A549 (cell line): ENCODE data around the gene KIFBP.

Experiments
- CBX8 ChIP-seq: fragments of 200-600 bp; sonication (generic); IDR thresholded peaks from 2 replicates; pipeline ENCODE4 v1.6.1; 2016
- HMGXB4 ChIP-seq: fragments of 250-450 bp; sonication (Bioruptor Pico); IDR thresholded peaks from 2 replicates; pipeline ENCODE4 v1.5.0; 2021; ENCODE audit warnings: mild to moderate bottlenecking, moderate library complexity, borderline replicate concordance
- KDM1A ChIP-seq: fragments of 200-600 bp; sonication (generic); IDR thresholded peaks from 2 replicates; pipeline ENCODE4 v1.6.1; 2016; ENCODE audit warnings: low read depth, mild to moderate bottlenecking
- KDM5A ChIP-seq: fragments of 200-600 bp; sonication (generic); IDR thresholded peaks from 2 replicates; pipeline ENCODE4 v1.6.1; 2016; ENCODE audit warnings: antibody characterized with exemption, mild to moderate bottlenecking
- MAFK ChIP-seq: fragments of 450-650 bp; IDR thresholded peaks from 2 replicates; pipeline ENCODE4 v1.6.1; 2014; ENCODE audit not compliant: partially characterized antibody
- MYC ChIP-seq: IDR thresholded peaks from 2 replicates; pipeline ENCODE4 v1.6.1; 2012; ENCODE audit warnings: mild to moderate bottlenecking, inconsistent platforms, low read length, improper control_type of control experiment, borderline replicate concordance
- NR3C1 ChIP-seq: fragments of >200 bp; sonication (Bioruptor Twin); formaldehyde crosslinking; IDR thresholded peaks from 3 replicates; pipeline ENCODE4 v1.6.1; 2017
- POLR2A ChIP-seq: IDR thresholded peaks from 2 replicates; pipeline ENCODE4 v1.6.1; 2012; ENCODE audit warnings: mild to moderate bottlenecking, low read length
- ZSCAN20 ChIP-seq: fragments of 250-450 bp; sonication (Bioruptor Pico); IDR thresholded peaks from 2 replicates; pipeline ENCODE4 v1.8.0; 2022; ENCODE audit warnings: mild to moderate bottlenecking, moderate library complexity
- TF ChIP-seq, protein P1 (sequence below): fragments of 450-650 bp; IDR thresholded peaks from 2 replicates; pipeline ENCODE4 v1.6.1; 2014; ENCODE audit warnings: antibody characterized with exemption
- TF ChIP-seq, protein P2 (sequence below): fragments of >200 bp; sonication (Bioruptor Twin); formaldehyde crosslinking; IDR thresholded peaks from 3 replicates; pipeline ENCODE4 v1.5.1; 2016

DNA sequence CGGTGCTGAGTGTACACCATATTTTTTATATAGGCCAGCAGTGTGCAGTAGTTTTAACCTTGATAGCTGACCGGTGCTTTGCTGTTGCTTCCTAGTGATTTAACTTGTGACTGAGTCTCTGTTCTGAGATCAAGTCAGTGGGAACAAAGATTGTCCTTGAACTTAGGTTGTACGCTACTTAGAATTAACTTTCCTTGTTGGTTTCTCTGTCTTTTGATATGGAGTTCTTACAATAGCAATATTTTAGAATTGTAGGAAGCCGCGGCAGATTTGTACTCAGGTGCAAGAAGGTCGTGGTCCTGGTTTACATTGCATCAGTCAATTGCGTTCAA, 31.4 kb upstream of the KIFBP start:
- TF ChIP-seq KDM1A (no peak), POLR2A (no peak), HMGXB4 (CRISPR knock-in tag) (no peak), KDM5A (no peak), ZSCAN20 (no peak), MAFK (no peak), CBX8 (no peak), MYC (no peak), NR3C1 (no peak)
- TF ChIP-seq, protein P1, sequence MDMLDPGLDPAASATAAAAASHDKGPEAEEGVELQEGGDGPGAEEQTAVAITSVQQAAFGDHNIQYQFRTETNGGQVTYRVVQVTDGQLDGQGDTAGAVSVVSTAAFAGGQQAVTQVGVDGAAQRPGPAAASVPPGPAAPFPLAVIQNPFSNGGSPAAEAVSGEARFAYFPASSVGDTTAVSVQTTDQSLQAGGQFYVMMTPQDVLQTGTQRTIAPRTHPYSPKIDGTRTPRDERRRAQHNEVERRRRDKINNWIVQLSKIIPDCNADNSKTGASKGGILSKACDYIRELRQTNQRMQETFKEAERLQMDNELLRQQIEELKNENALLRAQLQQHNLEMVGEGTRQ: no peak
- TF ChIP-seq, protein P2, sequence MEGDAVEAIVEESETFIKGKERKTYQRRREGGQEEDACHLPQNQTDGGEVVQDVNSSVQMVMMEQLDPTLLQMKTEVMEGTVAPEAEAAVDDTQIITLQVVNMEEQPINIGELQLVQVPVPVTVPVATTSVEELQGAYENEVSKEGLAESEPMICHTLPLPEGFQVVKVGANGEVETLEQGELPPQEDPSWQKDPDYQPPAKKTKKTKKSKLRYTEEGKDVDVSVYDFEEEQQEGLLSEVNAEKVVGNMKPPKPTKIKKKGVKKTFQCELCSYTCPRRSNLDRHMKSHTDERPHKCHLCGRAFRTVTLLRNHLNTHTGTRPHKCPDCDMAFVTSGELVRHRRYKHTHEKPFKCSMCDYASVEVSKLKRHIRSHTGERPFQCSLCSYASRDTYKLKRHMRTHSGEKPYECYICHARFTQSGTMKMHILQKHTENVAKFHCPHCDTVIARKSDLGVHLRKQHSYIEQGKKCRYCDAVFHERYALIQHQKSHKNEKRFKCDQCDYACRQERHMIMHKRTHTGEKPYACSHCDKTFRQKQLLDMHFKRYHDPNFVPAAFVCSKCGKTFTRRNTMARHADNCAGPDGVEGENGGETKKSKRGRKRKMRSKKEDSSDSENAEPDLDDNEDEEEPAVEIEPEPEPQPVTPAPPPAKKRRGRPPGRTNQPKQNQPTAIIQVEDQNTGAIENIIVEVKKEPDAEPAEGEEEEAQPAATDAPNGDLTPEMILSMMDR: no peak
